Stomach smooth muscle (tissue), 2 donors: ENCODE results near the gene PPP6R2.

Experiments used
- H3K27ac ChIP-seq: one replicate; pipeline ENCODE4 v1.7.0; 2013; ENCODE audit warnings: mild to moderate bottlenecking, low read length, inconsistent platforms
- H3K27me3 ChIP-seq, 2 donors: one replicate each; pipeline ENCODE4 v1.7.0; 2013; ENCODE audit warnings: low read length in 2 of 2; ENCODE audit not compliant: insufficient read depth in 2 of 2, control insufficient read depth in 1 of 2
- H3K36me3 ChIP-seq, 2 donors: one replicate each; pipeline ENCODE4 v1.7.0; 2013; ENCODE audit warnings: low read length in 2 of 2; ENCODE audit not compliant: control insufficient read depth in 2 of 2, insufficient read depth in 2 of 2
- H3K4me1 ChIP-seq: one replicate; pipeline ENCODE4 v1.7.0; 2013; ENCODE audit warnings: low read length; ENCODE audit not compliant: control insufficient read depth, insufficient read depth
- H3K4me3 ChIP-seq, 2 donors: one replicate each; pipeline ENCODE4 v1.7.0; 2013; ENCODE audit warnings: low read length in 2 of 2
- H3K9ac ChIP-seq, 2 donors: one replicate each; pipeline ENCODE4 v1.7.0; 2013; ENCODE audit warnings: low read length in 2 of 2, mild to moderate bottlenecking in 1 of 2
- H3K9me3 ChIP-seq, 2 donors: one replicate each; pipeline ENCODE4 v1.7.0; 2013; ENCODE audit warnings: low read length in 2 of 2; ENCODE audit not compliant: control insufficient read depth in 2 of 2
- donor health status: healthy.
- donor health status: Pancreatic carcinoma.

The PPP6R2 gene

GRCh38 chr22:50306753-50307749 lies 36.1 kb upstream of the PPP6R2 start, which contains the start of gene PLXNB2:
TSS of gene PLXNB2 (minus strand) at chr22:50307646. CDS start at chr22:50290584, 17,062 bp downstream.
- H3K4me3 ChIP-seq: peak within 1 kb of the TSS; percentile 73 to 81
- H3K27ac ChIP-seq: peak within 1 kb of the TSS; percentile 91
- no peaks in the 10 kb centered on the region for H3K27me3 ChIP-seq
- no peaks in the 10 kb centered on the region for H3K9me3 ChIP-seq
- H3K9ac ChIP-seq: peak within 1 kb of the TSS; percentile 81 to 83
- no peaks in the 10 kb centered on the region for H3K36me3 ChIP-seq
- peaks cover 61% of the 10 kb centered on the region for H3K4me1 ChIP-seq

GRCh38 chr22:50307890-50308596 lies 35.1 kb upstream of the PPP6R2 start:
- Histone ChIP-seq H3K36me3 (no peaks in the 10 kb centered on the region), H3K4me1 (peaks cover 51% of the 10 kb centered on the region), H3K9me3 (no peaks in the 10 kb centered on the region), H3K9ac (peak overlapping the region in 1 of 2 donors; percentile 42), H3K27ac (peak overlapping the region; percentile 67), H3K27me3 (no peaks in the 10 kb centered on the region), H3K4me3 (peak overlapping the region in 1 of 2 donors; percentile 8)

- Histone ChIP-seq H3K4me1 (peaks cover 46% of the 10 kb centered on the region), H3K9me3 (no peaks in the 10 kb centered on the region), H3K27ac (peak overlapping the region; percentile 67), H3K36me3 (no peaks in the 10 kb centered on the region), H3K9ac (no peak overlapping the region), H3K4me3 (peak overlapping the region in 1 of 2 donors; percentile 8), H3K27me3 (no peaks in the 10 kb centered on the region)
Measured at GRCh38 chr22:50308597-50308935, 34.6 kb upstream of the PPP6R2 start.

- Histone ChIP-seq H3K27me3 (no peaks in the 10 kb centered on the region), H3K9me3 (no peaks in the 10 kb centered on the region), H3K4me3 (no peak overlapping the region), H3K27ac (peak overlapping the region; percentile 67), H3K4me1 (peaks cover 42% of the 10 kb centered on the region), H3K36me3 (no peaks in the 10 kb centered on the region), H3K9ac (peak overlapping the region in 1 of 2 donors; percentile 47)
Measured at GRCh38 chr22:50308986-50309600, 34.0 kb upstream of the PPP6R2 start.

GRCh38 chr22:50309601-50309991 lies 33.5 kb upstream of the PPP6R2 start:
- peak overlapping the region; percentile 67 for H3K27ac ChIP-seq
- no peak overlapping the region for H3K9ac ChIP-seq
- peaks cover 39% of the 10 kb centered on the region for H3K4me1 ChIP-seq

GRCh38 chr22:50310031-50310722 lies 33.0 kb upstream of the PPP6R2 start:
- no peaks in the 10 kb centered on the region for H3K9me3 ChIP-seq
- H3K27ac ChIP-seq: no peak overlapping the region
- no peak overlapping the region for H3K4me3 ChIP-seq
- H3K4me1 ChIP-seq: peaks cover 33% of the 10 kb centered on the region
- H3K36me3 ChIP-seq: no peaks in the 10 kb centered on the region
- H3K27me3 ChIP-seq: no peaks in the 10 kb centered on the region
- no peak overlapping the region for H3K9ac ChIP-seq

More at GRCh38 chr22:50309601-50309991, 33.5 kb upstream of the PPP6R2 start:
- Histone ChIP-seq H3K9me3 (no peaks in the 10 kb centered on the region), H3K27me3 (no peaks in the 10 kb centered on the region), H3K36me3 (no peaks in the 10 kb centered on the region), H3K4me3 (no peak overlapping the region)

- H3K27ac ChIP-seq: no peak overlapping the region
- H3K4me3 ChIP-seq: no peak overlapping the region
- no peaks in the 10 kb centered on the region for H3K9me3 ChIP-seq
- H3K36me3 ChIP-seq: no peaks in the 10 kb centered on the region
- no peaks in the 10 kb centered on the region for H3K27me3 ChIP-seq
- peaks cover 25% of the 10 kb centered on the region for H3K4me1 ChIP-seq
- H3K9ac ChIP-seq: no peak overlapping the region
Measured at GRCh38 chr22:50310949-50311444, 32.1 kb upstream of the PPP6R2 start.

- H3K9ac ChIP-seq: no peak overlapping the region
- no peaks in the 10 kb centered on the region for H3K9me3 ChIP-seq
- no peaks in the 10 kb centered on the region for H3K27me3 ChIP-seq
- no peak overlapping the region for H3K27ac ChIP-seq
- H3K4me1 ChIP-seq: peaks cover 21% of the 10 kb centered on the region
- no peak overlapping the region for H3K4me3 ChIP-seq
- no peaks in the 10 kb centered on the region for H3K36me3 ChIP-seq
Measured at GRCh38 chr22:50311606-50312351, 31.3 kb upstream of the PPP6R2 start.

GRCh38 chr22:50312371-50312770 lies 30.8 kb upstream of the PPP6R2 start:
- H3K9me3 ChIP-seq: no peaks in the 10 kb centered on the region
- H3K27me3 ChIP-seq: no peaks in the 10 kb centered on the region
- no peak overlapping the region for H3K4me3 ChIP-seq
- H3K9ac ChIP-seq: no peak overlapping the region
- no peak overlapping the region for H3K27ac ChIP-seq
- H3K4me1 ChIP-seq: peaks cover 21% of the 10 kb centered on the region
- no peaks in the 10 kb centered on the region for H3K36me3 ChIP-seq
